ENCODE data around the gene OFD1.

DNA sequence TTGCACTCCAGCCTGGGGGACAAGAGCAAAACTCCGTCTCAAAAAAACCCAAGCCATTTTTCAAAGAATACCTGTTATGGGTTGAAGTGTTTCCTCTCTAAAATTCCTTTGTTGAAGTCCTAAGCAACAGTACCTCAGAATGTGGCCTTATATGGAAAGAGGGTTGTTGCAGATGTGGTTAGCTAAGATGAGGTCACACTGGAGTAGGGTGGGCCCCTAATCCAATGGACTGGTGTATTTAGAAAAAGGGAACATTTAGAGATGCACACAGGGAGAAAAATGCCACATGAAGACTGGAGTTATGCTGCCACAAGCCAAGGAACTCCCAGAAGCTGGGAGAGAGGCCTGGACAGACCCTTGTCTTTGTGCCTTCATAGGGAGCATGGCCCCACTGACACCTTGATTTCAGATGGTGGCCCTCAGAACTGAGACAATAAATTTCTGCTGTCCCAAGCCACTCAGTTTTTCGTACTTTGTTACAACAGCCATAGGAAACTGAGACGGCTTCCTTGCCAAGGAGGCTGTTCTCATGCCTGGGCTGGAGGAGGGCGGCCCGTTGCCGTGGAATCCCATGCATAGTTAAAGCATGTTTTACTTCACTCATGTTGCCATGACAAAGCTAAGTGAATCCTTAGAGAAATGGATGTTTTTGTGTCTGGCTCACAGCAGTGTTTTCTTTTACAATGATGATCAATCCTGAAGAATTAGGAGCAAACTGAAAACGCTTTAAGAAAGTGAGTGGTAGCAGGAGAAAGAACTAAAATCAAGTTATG is 16.7 kb upstream of the OFD1 start:
- TF ChIP-seq GATA3 (IDR thresholded peaks at IDR 0.05; ENCODE audit: low read depth, low read length) (no peak), GATA2 (IDR thresholded peaks at IDR 0.05; ENCODE audit: low read depth, low read length) (no peak)
